ENCODE results near the gene HTRA3.
"Not testable (repeated sequence)": the region's sequence is repeated elsewhere in the genome, so short reads cannot be mapped to it uniquely, and the experiment has no call there.

HTRA3 gene

GRCh38 chr4:8344377-8344776 lies 74.8 kb downstream of the HTRA3 start:
- DNase-seq (ENCODE audit: low spot score): no peak

- DNase-seq (ENCODE audit: low spot score): no peak
Observed at GRCh38 chr4:8345053-8345945, 75.7 kb downstream of the HTRA3 start.

DNA sequence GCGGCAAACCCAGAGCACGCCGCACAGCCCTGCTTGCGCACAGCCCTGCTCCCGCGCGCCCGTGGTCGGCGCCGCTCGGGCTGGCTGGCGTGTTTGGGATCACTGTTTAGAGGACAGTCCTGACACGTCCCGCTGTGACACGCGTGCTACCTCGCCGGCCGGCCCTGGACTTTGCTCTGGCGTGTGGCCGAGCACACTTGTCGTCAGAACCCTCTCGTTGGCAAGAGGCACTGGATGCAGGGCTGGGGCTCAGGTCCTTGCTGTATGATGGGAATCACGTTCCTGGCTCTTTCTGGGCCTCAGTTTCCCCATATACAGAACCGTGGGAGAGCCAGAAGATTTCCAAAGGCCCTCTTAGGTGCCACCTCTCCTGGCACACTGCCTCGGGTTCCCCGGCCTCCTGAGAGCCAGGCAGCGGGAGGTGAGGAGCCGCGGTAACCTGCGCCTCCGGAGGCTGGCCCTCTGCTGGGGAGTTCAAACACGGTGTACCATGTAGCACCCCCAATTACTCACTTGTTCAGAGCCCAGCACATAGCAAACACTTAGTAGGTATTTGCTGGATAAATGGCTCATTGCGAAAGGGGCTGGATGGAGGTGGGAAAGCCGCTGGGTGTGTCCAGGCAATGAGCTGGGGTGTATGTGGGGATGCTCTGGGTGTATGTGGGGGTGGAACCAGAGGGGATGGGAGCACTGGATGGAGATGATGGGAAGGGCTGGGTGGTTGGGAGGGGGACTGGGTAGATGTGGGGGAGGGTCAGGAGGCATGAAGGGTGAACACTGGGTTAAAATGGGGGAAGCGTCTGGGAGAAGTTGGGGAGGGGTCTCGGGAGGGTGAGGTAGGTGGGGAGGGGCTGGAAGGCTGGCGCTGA lies 76.6 kb downstream of the HTRA3 start:
- no peak for DNase-seq (ENCODE audit: low spot score)

GRCh38 chr4:8346838-8347605 lies 77.5 kb downstream of the HTRA3 start:
- no peak for DNase-seq (ENCODE audit: low spot score)

GRCh38 chr4:8347660-8348059 lies 78.1 kb downstream of the HTRA3 start:
- DNase-seq (ENCODE audit: low spot score): no peak

- DNase-seq (ENCODE audit: low spot score): no peak
Observed at GRCh38 chr4:8348071-8348470, 78.5 kb downstream of the HTRA3 start.

DNA sequence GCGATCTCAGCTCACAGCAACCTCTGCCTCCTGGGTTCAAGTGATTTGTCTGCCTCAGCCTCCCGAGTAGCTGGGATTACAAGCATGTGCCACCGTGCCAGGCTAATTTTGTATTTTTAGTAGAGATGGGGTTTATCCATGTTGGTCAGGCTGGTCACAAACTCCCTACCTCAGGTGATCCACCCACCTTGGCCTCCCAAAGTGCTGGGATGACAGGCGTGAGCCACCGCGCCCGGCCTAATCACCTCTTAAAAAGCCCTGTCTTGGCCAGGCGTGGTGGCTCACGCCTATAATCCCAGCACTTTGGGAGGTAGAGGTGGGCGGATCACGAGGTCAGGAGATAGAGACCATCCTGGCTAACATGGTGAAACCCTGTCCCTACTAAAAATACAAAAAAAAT lies 79.7 kb downstream of the HTRA3 start:
- not testable (repeated sequence) for DNase-seq (ENCODE audit: low spot score)

- DNase-seq (ENCODE audit: low spot score): no peak
Observed at GRCh38 chr4:8349664-8350236, 80.2 kb downstream of the HTRA3 start.

- DNase-seq (ENCODE audit: low spot score): no peak
Observed at GRCh38 chr4:8350352-8350751, 80.8 kb downstream of the HTRA3 start.

GRCh38 chr4:8350841-8351461 lies 81.4 kb downstream of the HTRA3 start:
- no peak for DNase-seq (ENCODE audit: low spot score)

GRCh38 chr4:8351931-8352367 lies 82.4 kb downstream of the HTRA3 start:
- no peak for DNase-seq (ENCODE audit: low spot score)

- no peak for DNase-seq (ENCODE audit: low spot score)
Observed at GRCh38 chr4:8352368-8353157, 83.0 kb downstream of the HTRA3 start.

- DNase-seq (ENCODE audit: low spot score): no peak
Observed at GRCh38 chr4:8353158-8353669, 83.7 kb downstream of the HTRA3 start.

DNA sequence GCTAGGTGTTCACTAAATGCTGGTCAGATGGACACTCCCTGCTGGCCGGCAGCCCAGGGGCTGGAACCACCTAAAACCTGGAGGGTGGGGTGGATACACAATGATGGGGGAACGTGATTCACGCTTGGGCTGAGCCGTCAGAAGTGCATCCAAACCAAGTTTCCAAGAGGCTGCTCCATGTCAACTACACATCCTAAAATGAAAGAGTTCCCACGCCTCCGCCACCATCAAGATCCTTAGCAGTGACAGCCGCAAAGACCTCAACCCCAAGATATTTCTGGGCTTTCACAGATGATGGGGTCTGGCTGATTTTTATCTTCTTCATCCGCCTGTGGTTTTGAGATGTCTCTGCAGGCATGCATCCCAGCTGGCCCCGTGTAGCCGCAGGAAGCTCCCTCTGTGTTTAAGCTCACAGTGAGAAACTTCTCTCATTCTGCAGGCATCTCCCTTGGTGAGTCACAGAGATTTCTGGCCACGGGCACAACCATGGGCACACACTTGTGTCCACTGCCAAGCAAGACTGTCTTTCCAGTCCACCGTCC lies 84.4 kb downstream of the HTRA3 start:
- no peak for DNase-seq (ENCODE audit: low spot score)

GRCh38 chr4:8355306-8355705 lies 85.8 kb downstream of the HTRA3 start:
- DNase-seq (ENCODE audit: low spot score): no peak

- no peak for DNase-seq (ENCODE audit: low spot score)
Observed at GRCh38 chr4:8355864-8356565, 86.5 kb downstream of the HTRA3 start.

All from cerebellar cortex (tissue), 1 donor.